H1 (cell line): ENCODE results near the gene MSTN. TPM values are rescaled to one million over a fixed set of nuclear protein-coding genes. Genes with fewer than 3 reads are reported as not detected.

ENCODE experiments used
- BACH1 ChIP-seq: IDR thresholded peaks from 2 replicates; pipeline ENCODE4 v1.6.1; 2012; ENCODE audit warnings: low read length, improper control_type of control experiment
- CHD1 ChIP-seq: IDR thresholded peaks from 2 replicates; pipeline ENCODE4 v1.6.1; 2012; ENCODE audit warnings: low read depth, low read length, improper control_type of control experiment
- CHD7 ChIP-seq: fragments of 300-600 bp; sonication (generic); IDR thresholded peaks from 2 replicates; pipeline ENCODE4 v1.7.1; 2012; ENCODE audit warnings: low read length, moderate library complexity, mild to moderate bottlenecking, inconsistent platforms; ENCODE audit not compliant: insufficient replicate concordance
- HDAC2 ChIP-seq, 2 experiments: fragments of 300-600 bp in 1 of 2; sonication (generic) in 1 of 2; IDR thresholded peaks; 2 replicates each; pipeline ENCODE4 v1.6.1; 2011 to 2012; ENCODE audit warnings: low read depth in 2 of 2, low read length in 2 of 2, mild to moderate bottlenecking in 2 of 2, moderate library complexity in 2 of 2, borderline replicate concordance in 1 of 2, inconsistent platforms in 1 of 2
- KDM5A ChIP-seq: fragments of 200-600 bp; IDR thresholded peaks from 2 replicates; pipeline ENCODE4 v1.7.1; 2012; ENCODE audit warnings: mild to moderate bottlenecking, low read length, inconsistent platforms, mixed read lengths
- NANOG ChIP-seq: IDR thresholded peaks from 2 replicates; pipeline ENCODE4 v1.6.1; 2011; ENCODE audit warnings: low read length, low read depth, mild to moderate bottlenecking, inconsistent platforms; ENCODE audit not compliant: insufficient read depth, poor library complexity, severe bottlenecking
- RNF2 ChIP-seq: fragments of 200-900, 300-1000 bp; sonication (generic); IDR thresholded peaks from 2 replicates; pipeline ENCODE4 v1.7.1; 2016; ENCODE audit warnings: borderline replicate concordance, low read depth, mild to moderate bottlenecking, antibody characterized with exemption, low read length; ENCODE audit not compliant: poor library complexity, severe bottlenecking; ENCODE audit errors: missing control alignments
- RXRA ChIP-seq: IDR thresholded peaks from 2 replicates; pipeline ENCODE4 v1.6.1; 2011; ENCODE audit warnings: low read depth, mild to moderate bottlenecking, low read length, moderate library complexity; ENCODE audit not compliant: insufficient read depth
- SIX5 ChIP-seq: IDR thresholded peaks from 2 replicates; pipeline ENCODE4 v1.6.1; 2011; ENCODE audit warnings: mild to moderate bottlenecking, low read depth, low read length
- SP4 ChIP-seq: IDR thresholded peaks from 2 replicates; pipeline ENCODE4 v1.6.1; 2012; ENCODE audit warnings: low read length, inconsistent platforms
- SUZ12 ChIP-seq: fragments of 200-600 bp; sonication (generic); IDR thresholded peaks from 2 replicates; pipeline ENCODE4 v1.6.1; 2012; ENCODE audit warnings: mild to moderate bottlenecking, inconsistent platforms, low read length, moderate library complexity, mixed read lengths
- TAF7 ChIP-seq: optimal IDR thresholded peaks from 2 replicates; pipeline ENCODE3; 2011; ENCODE audit warnings: low read depth, mild to moderate bottlenecking, inconsistent platforms, low read length, moderate library complexity, borderline replicate concordance
- polyA plus RNA-seq, 7 experiments: library from polyadenylated mRNA; depleted of rRNA in 3 of 7; stranded (reverse) in 5 of 7; unstranded in 2 of 7; fragments of >200 nt in 5 of 7; fragments of 200-250 nt in 2 of 7; gene quantifications; 1 replicate in 5 of 7; 2 replicates in 1 of 7; 4 replicates in 1 of 7; pipeline versions ENCODE4 v1.2.1 to v1.2.3, GENCODE V29; 2011 to 2013; ENCODE audit warnings: missing spikeins in 2 of 7, mixed read lengths in 2 of 7
- total RNA-seq: library from RNA; stranded (reverse); fragmentation: NEBNext Ultra II Directional; extraction: Animal tissue kit (Norgen Biotek cat#: 25700); gene quantifications from 2 replicates; pipeline ENCODE4 v1.2.1, GENCODE V29; 2021

MSTN gene
- total and polyA plus RNA-seq, 2 of the 8 experiments (the other 6 are each of a cell fraction or from before 2014, with no cell fraction given): not detected

DNA sequence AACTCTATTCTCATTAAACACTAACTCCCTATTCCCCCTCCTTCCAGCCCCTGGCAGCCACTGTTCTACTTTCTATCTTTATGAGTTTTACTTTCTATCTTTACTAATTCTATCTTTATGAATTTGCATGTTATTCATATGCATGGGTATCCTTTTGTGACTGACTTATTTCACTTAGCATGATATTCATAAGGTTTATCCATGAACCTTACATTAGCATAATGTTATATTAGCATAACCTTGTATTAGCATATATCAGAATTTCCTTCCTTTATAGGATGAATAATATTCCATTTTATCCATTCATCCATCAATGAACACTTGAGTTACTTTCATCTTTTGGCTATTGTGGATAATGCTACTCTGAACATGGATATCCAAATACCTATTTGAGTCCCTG, 41.8 kb downstream of the MSTN start (continued):
- TF ChIP-seq CHD7 (no peak), SP4 (no peak), CHD1 (no peak), BACH1 (no peak), HDAC2 (IDR thresholded peaks at IDR 0.05; ENCODE audit: borderline replicate concordance in 1 of 2, low read depth in 2 of 2, low read length in 2 of 2) (no peak), KDM5A (no peak), RNF2 (no peak), TAF7 (no peak), RXRA (no peak), SIX5 (no peak), SUZ12 (no peak), NANOG (no peak)
